ENCODE results near the gene HOXD11.

HOXD11 gene

DNA sequence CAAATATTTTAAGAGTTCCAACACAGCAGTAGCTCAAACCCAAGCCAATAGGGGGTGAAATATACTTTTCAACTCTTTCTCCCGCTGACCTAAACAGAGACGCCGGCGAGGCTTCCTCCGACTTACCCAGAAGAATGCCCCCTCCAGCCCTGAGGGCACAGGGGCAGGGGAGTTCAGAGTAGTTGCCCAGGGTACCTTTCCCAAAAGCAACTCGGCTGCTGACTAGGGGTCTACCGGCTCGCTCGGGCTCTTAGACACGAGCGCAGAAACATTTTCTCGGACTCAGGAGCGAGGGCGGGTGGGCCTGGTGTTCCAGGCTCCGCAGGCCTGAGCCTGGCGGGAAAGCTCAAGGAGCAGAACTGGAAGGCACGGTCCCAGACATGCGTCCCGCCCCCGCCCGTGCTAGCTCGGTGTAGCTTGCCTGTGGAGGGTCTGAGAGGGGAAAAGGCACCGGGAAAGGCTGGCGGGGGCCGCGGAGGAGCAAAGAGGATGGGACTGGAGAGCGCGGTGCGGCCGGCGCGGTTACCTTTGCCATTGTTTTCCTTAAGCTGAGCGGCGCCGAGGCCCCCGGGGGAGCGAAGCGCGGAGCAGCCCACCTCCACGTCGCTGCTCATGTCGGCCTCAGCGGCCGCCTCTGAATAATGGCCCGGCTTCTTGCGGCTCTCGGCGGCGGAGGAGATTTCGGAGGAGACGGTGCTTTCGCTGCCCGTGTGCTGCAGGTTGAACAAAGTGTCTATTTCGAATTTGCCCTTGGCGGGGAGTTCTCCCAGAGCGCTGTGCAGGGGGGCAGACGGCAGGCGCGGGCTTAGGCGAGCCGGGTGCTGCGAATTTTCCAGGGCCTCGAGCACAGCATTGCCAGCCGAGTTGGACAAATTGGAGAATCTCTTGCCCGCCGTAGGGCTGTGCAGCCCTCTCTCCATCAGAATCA is 24.0 kb upstream of the HOXD11 start:
- Histone ChIP-seq H3K4me3 (ENCODE audit: low read length) (no peak overlapping the region), H3K27me3 (ENCODE audit: control insufficient read depth, insufficient read depth, low read length) (peaks cover 96% of the 10 kb centered on the region), H3K4me1 (ENCODE audit: control insufficient read depth, insufficient read depth, low read length) (peaks cover 18% of the 10 kb centered on the region), H3K36me3 (ENCODE audit: insufficient read depth, low read length) (no peaks in the 10 kb centered on the region), H3K4me2 (ENCODE audit: low read length) (no peak overlapping the region), H3K9ac (ENCODE audit: low read depth, low read length) (no peak overlapping the region), H3K9me3 (replicated peaks; ENCODE audit: low read length) (peaks cover 7% of the 10 kb centered on the region)

- Histone ChIP-seq H3K9me3 (replicated peaks; ENCODE audit: low read length) (peaks cover 7% of the 10 kb centered on the region), H3K27me3 (ENCODE audit: control insufficient read depth, insufficient read depth, low read length) (peaks cover 96% of the 10 kb centered on the region), H3K9ac (ENCODE audit: low read depth, low read length) (no peak within 1 kb of the TSS), H3K36me3 (ENCODE audit: insufficient read depth, low read length) (no peaks in the 10 kb centered on the region), H3K4me2 (ENCODE audit: low read length) (no peak within 1 kb of the TSS), H3K4me1 (ENCODE audit: control insufficient read depth, insufficient read depth, low read length) (peaks cover 22% of the 10 kb centered on the region), H3K4me3 (ENCODE audit: low read length) (no peak within 1 kb of the TSS)
These were observed 23.3 kb upstream of the HOXD11 start, which contains the start of gene EVX2 for GRCh38 chr2:176083796-176084261. EVX2 (minus strand) TSS chr2:176083962; CDS start chr2:176083776, 186 bp downstream.

DNA sequence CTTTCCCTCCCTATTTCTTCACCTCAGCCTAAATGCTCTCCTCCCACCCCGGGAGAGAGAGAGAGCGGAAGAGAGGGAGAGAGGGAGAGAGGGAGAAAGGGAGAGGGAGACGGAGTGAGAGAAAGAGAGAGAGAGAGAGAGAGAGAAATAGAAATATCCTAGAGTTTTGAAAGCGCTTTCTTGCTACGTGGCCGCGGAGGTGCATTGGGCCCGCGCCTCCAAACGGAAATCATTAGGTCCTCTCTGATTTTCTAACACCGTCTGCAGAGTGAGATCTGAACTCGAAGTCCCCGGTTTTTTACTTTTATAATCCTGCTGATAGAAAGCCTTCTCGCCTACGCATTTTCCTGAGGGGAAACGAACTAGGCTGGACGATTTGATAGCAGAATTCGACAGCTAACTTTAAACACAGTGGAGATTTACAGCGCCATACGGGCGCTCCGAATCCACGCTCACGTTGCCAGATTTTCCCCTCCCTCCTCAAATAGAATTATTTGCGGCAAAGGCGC is 22.4 kb upstream of the HOXD11 start:
- Histone ChIP-seq H3K36me3 (ENCODE audit: insufficient read depth, low read length) (no peaks in the 10 kb centered on the region), H3K4me1 (ENCODE audit: control insufficient read depth, insufficient read depth, low read length) (peaks cover 15% of the 10 kb centered on the region), H3K9ac (ENCODE audit: low read depth, low read length) (no peak overlapping the region), H3K4me2 (ENCODE audit: low read length) (no peak overlapping the region), H3K27me3 (ENCODE audit: control insufficient read depth, insufficient read depth, low read length) (peaks cover 96% of the 10 kb centered on the region), H3K9me3 (replicated peaks; ENCODE audit: low read length) (peaks cover 7% of the 10 kb centered on the region), H3K4me3 (ENCODE audit: low read length) (no peak overlapping the region)

- Histone ChIP-seq H3K9ac (ENCODE audit: low read depth, low read length) (no peak overlapping the region), H3K9me3 (replicated peaks; ENCODE audit: low read length) (peaks cover 7% of the 10 kb centered on the region), H3K4me1 (ENCODE audit: control insufficient read depth, insufficient read depth, low read length) (peaks cover 14% of the 10 kb centered on the region), H3K27me3 (ENCODE audit: control insufficient read depth, insufficient read depth, low read length) (peaks cover 99% of the 10 kb centered on the region), H3K36me3 (ENCODE audit: insufficient read depth, low read length) (no peaks in the 10 kb centered on the region), H3K4me2 (ENCODE audit: low read length) (peak overlapping the region; percentile 68), H3K4me3 (ENCODE audit: low read length) (no peak overlapping the region)
These were observed 21.8 kb upstream of the HOXD11 start for GRCh38 chr2:176085120-176085788.

DNA sequence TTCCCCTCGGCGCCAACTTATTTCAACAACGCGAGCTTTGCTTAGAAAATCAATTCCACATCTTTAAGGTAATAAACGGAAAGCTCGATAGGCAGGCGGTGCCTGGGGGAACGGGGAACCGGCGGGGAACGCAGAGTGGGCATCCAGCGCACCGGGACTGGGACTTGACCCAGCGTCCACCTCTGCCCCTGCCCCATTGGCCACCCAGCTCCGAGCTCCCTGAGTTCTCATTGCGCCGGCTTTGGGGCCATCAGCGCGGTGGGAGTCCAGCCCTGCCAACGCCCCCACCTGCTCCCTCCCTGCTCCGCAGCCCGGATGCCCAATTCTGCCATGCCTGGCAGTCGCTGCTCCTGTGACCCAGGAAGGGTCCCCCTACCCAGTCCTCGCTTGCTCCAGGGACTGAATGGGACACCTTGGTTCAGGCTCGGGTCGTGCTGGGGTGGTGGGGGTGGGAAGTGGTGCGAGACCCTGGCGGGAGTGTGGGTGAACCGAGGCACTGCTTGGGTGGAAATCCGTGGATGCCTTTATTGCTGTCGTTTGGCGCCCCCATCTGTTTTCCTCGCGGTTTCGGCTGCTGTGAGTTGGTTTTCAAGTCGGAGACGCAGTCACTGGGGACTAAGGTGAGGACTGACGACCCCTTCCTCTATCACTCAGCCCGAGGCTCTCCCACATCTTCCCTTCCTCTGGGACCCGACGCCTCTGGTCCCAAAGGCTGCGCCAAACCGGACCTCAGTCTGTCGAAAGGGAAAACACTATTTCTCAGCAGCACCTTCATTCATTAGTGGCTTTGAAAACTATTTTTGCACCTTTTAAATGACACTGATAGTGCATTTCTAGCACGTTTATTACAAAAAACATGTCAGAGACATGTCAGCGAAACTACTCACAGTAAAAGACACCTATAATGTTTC is 21.0 kb upstream of the HOXD11 start:
- Histone ChIP-seq H3K4me1 (ENCODE audit: control insufficient read depth, insufficient read depth, low read length) (peaks cover 8% of the 10 kb centered on the region), H3K9ac (ENCODE audit: low read depth, low read length) (no peak overlapping the region), H3K9me3 (replicated peaks; ENCODE audit: low read length) (peaks cover 3% of the 10 kb centered on the region), H3K4me2 (ENCODE audit: low read length) (peak overlapping the region; percentile 68), H3K27me3 (ENCODE audit: control insufficient read depth, insufficient read depth, low read length) (peaks cover 99% of the 10 kb centered on the region), H3K4me3 (ENCODE audit: low read length) (peak overlapping the region; percentile 9), H3K36me3 (ENCODE audit: insufficient read depth, low read length) (no peaks in the 10 kb centered on the region)

DNA sequence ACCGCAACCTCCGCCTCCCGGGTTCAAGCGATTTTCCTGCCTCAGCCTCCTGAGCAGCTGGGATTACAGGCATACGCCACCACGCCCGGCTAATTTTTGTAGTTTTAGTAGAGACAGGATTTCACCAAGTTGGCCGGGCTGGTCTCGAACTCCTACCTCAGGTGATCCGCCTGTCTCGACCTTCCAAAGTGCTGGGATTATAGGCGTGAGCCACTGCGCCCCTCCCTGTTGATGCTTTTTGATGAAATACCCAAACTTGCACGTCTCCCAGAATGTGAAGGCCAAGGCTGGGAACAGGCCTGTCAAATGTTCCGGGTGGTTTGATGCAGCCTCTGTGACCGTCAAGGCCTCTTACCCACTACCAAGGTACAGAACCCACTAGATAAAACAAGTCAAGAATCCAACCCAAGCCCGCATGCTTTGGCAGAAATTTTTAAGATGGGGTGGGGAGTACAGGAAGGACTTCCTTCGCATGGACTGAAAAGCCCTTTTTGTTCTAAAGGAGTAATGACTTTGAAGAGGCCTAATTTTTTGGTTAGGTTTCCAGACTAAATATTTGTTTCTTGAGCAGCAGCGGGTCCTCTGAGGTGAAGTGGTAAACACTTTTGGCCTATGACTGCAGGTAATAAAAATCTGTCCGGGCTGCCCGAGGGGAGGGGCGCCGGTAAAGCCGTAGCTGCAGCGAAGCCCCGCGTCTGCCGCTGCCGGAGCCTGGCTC is 19.6 kb upstream of the HOXD11 start:
- Histone ChIP-seq H3K4me1 (ENCODE audit: control insufficient read depth, insufficient read depth, low read length) (peaks cover 8% of the 10 kb centered on the region), H3K4me2 (ENCODE audit: low read length) (no peak overlapping the region), H3K9me3 (replicated peaks; ENCODE audit: low read length) (no peaks in the 10 kb centered on the region), H3K9ac (ENCODE audit: low read depth, low read length) (no peak overlapping the region), H3K27me3 (ENCODE audit: control insufficient read depth, insufficient read depth, low read length) (peaks cover 96% of the 10 kb centered on the region), H3K4me3 (ENCODE audit: low read length) (no peak overlapping the region), H3K36me3 (ENCODE audit: insufficient read depth, low read length) (no peaks in the 10 kb centered on the region)

GRCh38 chr2:176088048-176088936 is 18.8 kb upstream of the HOXD11 start:
- H3K36me3 ChIP-seq (ENCODE audit: insufficient read depth, low read length): no peaks in the 10 kb centered on the region
- peaks cover 11% of the 10 kb centered on the region for H3K4me1 ChIP-seq (ENCODE audit: control insufficient read depth, insufficient read depth, low read length)
- H3K4me3 ChIP-seq (ENCODE audit: low read length): peak overlapping the region; percentile 57
- peak overlapping the region; percentile 77 for H3K4me2 ChIP-seq (ENCODE audit: low read length)
- H3K9ac ChIP-seq (ENCODE audit: low read depth, low read length): no peak overlapping the region
- H3K9me3 ChIP-seq (replicated peaks; ENCODE audit: low read length): no peaks in the 10 kb centered on the region
- peaks cover 92% of the 10 kb centered on the region for H3K27me3 ChIP-seq (ENCODE audit: control insufficient read depth, insufficient read depth, low read length)

- no peak overlapping the region for H3K9ac ChIP-seq (ENCODE audit: low read depth, low read length)
- H3K36me3 ChIP-seq (ENCODE audit: insufficient read depth, low read length): no peaks in the 10 kb centered on the region
- peaks cover 13% of the 10 kb centered on the region for H3K4me1 ChIP-seq (ENCODE audit: control insufficient read depth, insufficient read depth, low read length)
- H3K9me3 ChIP-seq (replicated peaks; ENCODE audit: low read length): no peaks in the 10 kb centered on the region
- H3K27me3 ChIP-seq (ENCODE audit: control insufficient read depth, insufficient read depth, low read length): peaks cover 92% of the 10 kb centered on the region
- H3K4me2 ChIP-seq (ENCODE audit: low read length): no peak overlapping the region
- H3K4me3 ChIP-seq (ENCODE audit: low read length): no peak overlapping the region
These were observed 17.9 kb upstream of the HOXD11 start for GRCh38 chr2:176088937-176089842.

GRCh38 chr2:176089843-176090395 is 17.2 kb upstream of the HOXD11 start:
- Histone ChIP-seq H3K4me2 (ENCODE audit: low read length) (no peak overlapping the region), H3K9me3 (replicated peaks; ENCODE audit: low read length) (no peaks in the 10 kb centered on the region), H3K36me3 (ENCODE audit: insufficient read depth, low read length) (no peaks in the 10 kb centered on the region), H3K4me3 (ENCODE audit: low read length) (no peak overlapping the region), H3K4me1 (ENCODE audit: control insufficient read depth, insufficient read depth, low read length) (peaks cover 13% of the 10 kb centered on the region), H3K9ac (ENCODE audit: low read depth, low read length) (no peak overlapping the region), H3K27me3 (ENCODE audit: control insufficient read depth, insufficient read depth, low read length) (peaks cover 92% of the 10 kb centered on the region)
